Ovary (tissue), 10 donors: Measurements from ENCODE around the gene AGBL2. TPM values are rescaled to one million over a fixed set of nuclear protein-coding genes. Genes with fewer than 3 reads are reported as not detected.
"Not testable (repeated sequence)": the region's sequence is repeated elsewhere in the genome, so short reads cannot be mapped to it uniquely, and the experiment has no call there.

Experiments
- DNase-seq, 5 donors: peaks; one replicate each; pipeline ENCODE4 v3.0.0-alpha.2; 2019 to 2020
- H3K27ac ChIP-seq, 2 donors: fragments of 200-600 bp; one replicate each; pipeline versions ENCODE4 v1.5.1 to v1.8.0; 2019 to 2022
- H3K27me3 ChIP-seq: fragments of 200-600 bp; one replicate; pipeline ENCODE4 v1.8.0; 2022
- H3K36me3 ChIP-seq: fragments of 200-600 bp; sonication (generic); one replicate; pipeline ENCODE4 v1.5.1; 2019
- H3K4me1 ChIP-seq: one replicate; pipeline ENCODE4 v1.8.1; 2013; ENCODE audit warnings: mild to moderate bottlenecking, moderate library complexity; ENCODE audit not compliant: insufficient read depth
- H3K4me3 ChIP-seq: fragments of 200-600 bp; sonication (generic); one replicate; pipeline ENCODE4 v1.5.1; 2017
- H3K9me3 ChIP-seq, 2 donors: fragments of 200-600 bp in 1 of 2; sonication (generic) in 1 of 2; one replicate each; pipeline versions ENCODE4 v1.5.1 to v1.8.1; 2013 to 2019; ENCODE audit warnings: mild to moderate bottlenecking in 1 of 2, moderate library complexity in 1 of 2
- EP300 ChIP-seq: sonication (generic); formaldehyde crosslinking; IDR thresholded peaks from one replicate; pipeline ENCODE4 v1.6.1; 2017; ENCODE audit warnings: antibody characterized with exemption
- POLR2A ChIP-seq: fragments of 450-650 bp; IDR thresholded peaks from one replicate; pipeline ENCODE4 v1.6.1; 2017; ENCODE audit warnings: antibody characterized with exemption, mild to moderate bottlenecking, moderate library complexity
- WGBS, 3 donors: extraction: QIAGEN DNeasy Blood & Tissue Kit in 1 of 3; methylation state at CpG; one replicate each; pipeline versions ENCODE4 v1.1.5 to v1.1.7; 2013 to 2017; 5-methylcytosine and 5-hydroxymethylcytosine counted together
- intact Hi-C, 4 donors: fragments of 100-400 bp; cut with DNase I; formaldehyde crosslinking; loops; one replicate each; pipeline versions ENCODE4 v1.11.0 to v1.15.1; 2022 to 2023
- long read RNA-seq, 3 donors: library from polyadenylated mRNA in 2 of 3; unstranded in 2 of 3; transcript quantifications; one replicate each; pipeline ENCODE4 v2.0.0 and lab custom pipeline, GENCODE V29; 2021 to 2026
- polyA plus RNA-seq, 2 donors: library from polyadenylated mRNA; stranded (reverse); fragments of 200-250 nt in 1 of 2; fragments of 350-450 nt in 1 of 2; fragmentation: Illumina TruSeq in 1 of 2; extraction: RNeasy Lipid Tissue Mini Kit (QIAGEN cat#74804) in 1 of 2; gene quantifications; one replicate each; pipeline ENCODE4 v1.2.3, GENCODE V29; 2013 to 2014
- total RNA-seq, 7 donors: library from RNA; depleted of rRNA in 2 of 7; stranded (reverse); fragments of >200 nt in 2 of 7; fragmentation: NEBNext Ultra II Directional in 3 of 7; extraction: Animal tissue kit (Norgen Biotek cat#: 25700) in 3 of 7; gene quantifications; one replicate each; pipeline versions ENCODE4 v1.1.0 to v1.2.4, GENCODE V29; 2016 to 2023
- TF ChIP-seq, protein P1 (sequence below), 3 donors: fragments of 450-650 bp in 2 of 3; fragments of 200-600 bp in 1 of 3; IDR thresholded peaks; one replicate each; pipeline versions ENCODE4 v1.5.1 to v1.8.0; 2016 to 2022; ENCODE audit warnings: antibody characterized with exemption in 3 of 3, mild to moderate bottlenecking in 1 of 3
- donor health status: DM: no; HTN: no; CAD: no; lungs with moderate emphysema.
- donor health status: DM: no; HTN: no; CAD: no.
- donor health status: Bipolar disorder and iron deficiency.
- donor health status: DM: yes; HTN: yes; CAD: no.
- donor health status: DM: no; HTN: no; CAD: no.
- donor health status: DM: yes; HTN: yes; CAD: no.

AGBL2 gene, protein sequence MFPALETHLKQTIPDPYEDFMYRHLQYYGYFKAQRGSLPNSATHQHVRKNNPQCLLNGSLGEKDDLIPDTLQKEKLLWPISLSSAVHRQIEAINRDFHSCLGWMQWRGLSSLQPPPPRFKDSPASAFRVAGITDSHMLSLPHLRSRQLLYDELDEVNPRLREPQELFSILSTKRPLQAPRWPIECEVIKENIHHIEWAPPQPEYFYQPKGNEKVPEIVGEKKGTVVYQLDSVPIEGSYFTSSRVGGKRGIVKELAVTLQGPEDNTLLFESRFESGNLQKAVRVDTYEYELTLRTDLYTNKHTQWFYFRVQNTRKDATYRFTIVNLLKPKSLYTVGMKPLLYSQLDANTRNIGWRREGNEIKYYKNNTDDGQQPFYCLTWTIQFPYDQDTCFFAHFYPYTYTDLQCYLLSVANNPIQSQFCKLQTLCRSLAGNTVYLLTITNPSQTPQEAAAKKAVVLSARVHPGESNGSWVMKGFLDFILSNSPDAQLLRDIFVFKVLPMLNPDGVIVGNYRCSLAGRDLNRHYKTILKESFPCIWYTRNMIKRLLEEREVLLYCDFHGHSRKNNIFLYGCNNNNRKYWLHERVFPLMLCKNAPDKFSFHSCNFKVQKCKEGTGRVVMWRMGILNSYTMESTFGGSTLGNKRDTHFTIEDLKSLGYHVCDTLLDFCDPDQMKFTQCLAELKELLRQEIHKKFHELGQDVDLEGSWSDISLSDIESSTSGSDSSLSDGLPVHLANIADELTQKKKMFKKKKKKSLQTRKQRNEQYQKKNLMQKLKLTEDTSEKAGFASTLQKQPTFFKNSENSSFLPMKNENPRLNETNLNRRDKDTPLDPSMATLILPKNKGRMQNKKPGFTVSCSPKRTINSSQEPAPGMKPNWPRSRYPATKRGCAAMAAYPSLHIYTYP
- total RNA-seq (10 to 100 TPM in 1 of 7 donors, 1 to 10 TPM in 5, under 1 TPM in 1; 0.83 to 13.1 (median 2.8) TPM), polyA plus RNA-seq (1 to 10 TPM; 2.0 to 4.5 TPM)
- long read RNA-seq, donor 1, partial matches to known transcripts: 1 of 3 reads
- long read RNA-seq, donor 1, other reads (novel, unspliced or antisense): 2 of 3 reads
- long read RNA-seq, donor 2: 0 reads
- long read RNA-seq, donor 3: 0 reads

- Histone ChIP-seq H3K27ac (peak within 1 kb of the TSS; percentile 9 to 39), H3K9me3 (no peaks in the 10 kb centered on the region), H3K27me3 (no peaks in the 10 kb centered on the region), H3K4me1 (no peaks in the 10 kb centered on the region), H3K4me3 (peak within 1 kb of the TSS; percentile 79), H3K36me3 (no peaks in the 10 kb centered on the region)
- intact Hi-C loops: loop anchor here in 1 of 4 donors (10.0 kb wide), 1 partner anchor 70 kb away; the partner anchor contains the start of gene MTCH2
- TF ChIP-seq, protein P1, sequence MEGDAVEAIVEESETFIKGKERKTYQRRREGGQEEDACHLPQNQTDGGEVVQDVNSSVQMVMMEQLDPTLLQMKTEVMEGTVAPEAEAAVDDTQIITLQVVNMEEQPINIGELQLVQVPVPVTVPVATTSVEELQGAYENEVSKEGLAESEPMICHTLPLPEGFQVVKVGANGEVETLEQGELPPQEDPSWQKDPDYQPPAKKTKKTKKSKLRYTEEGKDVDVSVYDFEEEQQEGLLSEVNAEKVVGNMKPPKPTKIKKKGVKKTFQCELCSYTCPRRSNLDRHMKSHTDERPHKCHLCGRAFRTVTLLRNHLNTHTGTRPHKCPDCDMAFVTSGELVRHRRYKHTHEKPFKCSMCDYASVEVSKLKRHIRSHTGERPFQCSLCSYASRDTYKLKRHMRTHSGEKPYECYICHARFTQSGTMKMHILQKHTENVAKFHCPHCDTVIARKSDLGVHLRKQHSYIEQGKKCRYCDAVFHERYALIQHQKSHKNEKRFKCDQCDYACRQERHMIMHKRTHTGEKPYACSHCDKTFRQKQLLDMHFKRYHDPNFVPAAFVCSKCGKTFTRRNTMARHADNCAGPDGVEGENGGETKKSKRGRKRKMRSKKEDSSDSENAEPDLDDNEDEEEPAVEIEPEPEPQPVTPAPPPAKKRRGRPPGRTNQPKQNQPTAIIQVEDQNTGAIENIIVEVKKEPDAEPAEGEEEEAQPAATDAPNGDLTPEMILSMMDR (IDR thresholded peaks at IDR 0.05): no peak
- no peak for TF ChIP-seq EP300
- TF ChIP-seq POLR2A: peak; percentile 40
- WGBS, 3 donors: 1% methylated on average over 35 of the region's 35 CpGs
- DNase-seq: peak; percentile 62 to 81 (median 68)
Measured at GRCh38 chr11:47715082-47715669, at the start of gene AGBL2. Gene AGBL2 (minus strand): TSS chr11:47715369. CDS start chr11:47714650, 719 bp downstream.

DNA sequence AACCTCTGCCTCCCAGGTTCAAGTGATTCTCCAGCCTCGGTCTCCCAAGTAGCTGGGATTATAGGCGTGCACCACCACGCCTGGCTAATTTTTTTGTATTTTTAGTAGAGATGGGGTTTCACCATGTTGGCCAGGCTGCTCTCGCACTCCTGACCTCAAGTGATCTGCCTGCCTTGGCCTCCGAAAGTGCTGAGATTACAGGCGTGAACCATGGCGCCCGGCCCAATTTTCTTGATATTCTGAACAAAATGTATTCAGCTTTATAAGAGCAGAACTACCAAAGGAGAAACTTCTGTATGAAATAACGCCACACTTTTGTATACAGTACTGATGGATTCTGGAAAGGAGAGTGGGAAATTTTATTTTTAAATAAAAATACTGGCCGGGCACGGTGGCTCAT lies 44.1 kb upstream of the AGBL2 start:
- H3K4me1 ChIP-seq, H3K36me3 ChIP-seq, H3K27me3 ChIP-seq, H3K4me3 ChIP-seq, DNase-seq, H3K9me3 ChIP-seq, intact Hi-C loops, H3K27ac ChIP-seq: not testable (repeated sequence)
- WGBS, 3 donors: 89 to 90% (median 90%) methylated on average over 11 of the region's 11 CpGs

- no peak for TF ChIP-seq POLR2A
- TF ChIP-seq, protein P1 (IDR thresholded peaks at IDR 0.05): no peak
- DNase-seq: no peak
- Histone ChIP-seq H3K9me3 (no peaks in the 10 kb centered on the region), H3K27me3 (no peaks in the 10 kb centered on the region), H3K4me1 (peaks cover 1% of the 10 kb centered on the region), H3K4me3 (no peak overlapping the region), H3K36me3 (no peaks in the 10 kb centered on the region), H3K27ac (no peak overlapping the region)
- 95 to 96% (median 95%) methylated on average over 4 of the region's 4 CpGs for WGBS, 3 donors
- intact Hi-C loops: no loop called here
Measured at GRCh38 chr11:47756208-47756607, 41.0 kb upstream of the AGBL2 start.

DNA sequence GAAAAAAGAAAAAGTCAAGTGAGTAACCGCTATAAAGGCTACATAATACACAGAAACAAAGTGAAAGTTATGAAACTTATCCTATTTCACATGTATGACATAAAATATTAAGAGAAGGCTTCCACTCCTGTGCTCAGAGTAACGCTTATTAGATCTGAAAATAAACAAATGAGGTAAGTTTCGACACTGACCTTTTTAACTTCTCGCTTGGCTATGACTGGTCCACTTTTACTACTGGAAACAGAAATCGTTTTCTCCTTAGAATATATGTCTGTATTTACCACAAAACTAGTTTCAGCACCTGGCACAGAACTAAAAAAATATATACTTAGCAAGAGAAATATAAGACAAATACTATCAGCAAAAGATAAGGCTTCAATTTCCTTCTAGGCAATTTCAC lies 35.6 kb upstream of the AGBL2 start:
- TF ChIP-seq, protein P1 (IDR thresholded peaks at IDR 0.05): no peak
- TF ChIP-seq EP300 (no peak), POLR2A (no peak)
- Histone ChIP-seq H3K9me3 (no peaks in the 10 kb centered on the region), H3K4me3 (no peak overlapping the region), H3K36me3 (no peaks in the 10 kb centered on the region), H3K27ac (no peak overlapping the region), H3K27me3 (no peaks in the 10 kb centered on the region), H3K4me1 (no peaks in the 10 kb centered on the region)
- WGBS, 3 donors: 85 to 89% (median 87%) methylated on average over 5 of the region's 5 CpGs
- intact Hi-C loops: no loop called here
- DNase-seq: no peak

- H3K27me3 ChIP-seq, H3K9me3 ChIP-seq, H3K27ac ChIP-seq, H3K4me3 ChIP-seq, intact Hi-C loops, H3K4me1 ChIP-seq, H3K36me3 ChIP-seq: not testable (repeated sequence)
- WGBS, 3 donors: 91 to 96% (median 91%) methylated on average over 7 of the region's 7 CpGs
- peak in 1 of 5 donors; percentile 8 for DNase-seq
Measured at GRCh38 chr11:47742494-47742893, 27.3 kb upstream of the AGBL2 start.

- DNase-seq, H3K4me3 ChIP-seq, H3K4me1 ChIP-seq, H3K9me3 ChIP-seq, H3K36me3 ChIP-seq, H3K27ac ChIP-seq, intact Hi-C loops, H3K27me3 ChIP-seq: not testable (repeated sequence)
- WGBS, 3 donors: 81 to 93% (median 90%) methylated on average over 7 of the region's 7 CpGs
Measured at GRCh38 chr11:47737817-47738216, 22.6 kb upstream of the AGBL2 start.
